Smooth muscle cell (in vitro differentiated cells): ENCODE data around the gene S100A7A. TPM values are rescaled to one million over a fixed set of nuclear protein-coding genes. Genes with fewer than 3 reads are reported as not detected.

Source experiments
- DNase-seq: peaks from one replicate; lab custom pipeline; 2025; ENCODE audit not compliant: unreplicated experiment; lab: John Stamatoyannopoulos, UW
- H2AFZ ChIP-seq: fragments of 200-600 bp; sonication (generic); 2 replicates; pipeline ENCODE4 v1.6.0; 2016; ENCODE audit warnings: antibody characterized with exemption, low read depth, mild to moderate bottlenecking
- H3F3A ChIP-seq: fragments of 200-600 bp; sonication (generic); 2 replicates; pipeline ENCODE4 v1.6.0; 2017; ENCODE audit warnings: antibody characterized with exemption, low read depth
- H3K27ac ChIP-seq: fragments of 200-600 bp; sonication (generic); 2 replicates; pipeline ENCODE4 v1.5.1; 2016; ENCODE audit warnings: low read depth, mild to moderate bottlenecking
- H3K27me3 ChIP-seq: fragments of 200-600 bp; sonication (generic); 2 replicates; pipeline ENCODE4 v1.6.1; 2016; ENCODE audit warnings: low read depth, mild to moderate bottlenecking
- H3K36me3 ChIP-seq: fragments of 200-600 bp; sonication (generic); 2 replicates; pipeline ENCODE4 v1.5.1; 2016; ENCODE audit warnings: low read depth
- H3K4me1 ChIP-seq: fragments of 200-600 bp; sonication (generic); 2 replicates; pipeline ENCODE4 v1.5.1; 2016; ENCODE audit warnings: low read depth
- H3K4me2 ChIP-seq: fragments of 200-600 bp; sonication (generic); 2 replicates; pipeline ENCODE4 v1.6.0; 2016; ENCODE audit warnings: mild to moderate bottlenecking
- H3K4me3 ChIP-seq: fragments of 200-600 bp; sonication (generic); 2 replicates; pipeline ENCODE4 v1.5.1; 2016; ENCODE audit warnings: mild to moderate bottlenecking
- H3K79me2 ChIP-seq: fragments of 200-600 bp; sonication (generic); 2 replicates; pipeline ENCODE4 v1.6.0; 2016; ENCODE audit warnings: low read depth, mild to moderate bottlenecking
- H3K9ac ChIP-seq: fragments of 200-600 bp; sonication (generic); 2 replicates; pipeline ENCODE4 v1.6.0; 2016; ENCODE audit warnings: low read depth
- H3K9me3 ChIP-seq: fragments of 200-600 bp; sonication (generic); replicated peaks from 2 replicates; pipeline ENCODE4 v1.5.1; 2016; ENCODE audit warnings: low read depth
- H4K20me1 ChIP-seq: fragments of 200-600 bp; sonication (generic); 2 replicates; pipeline ENCODE4 v1.6.0; 2016; ENCODE audit warnings: low read depth
- CTCF ChIP-seq: fragments of 200-600 bp; sonication (generic); IDR thresholded peaks from 2 replicates; pipeline ENCODE4 v1.5.1; 2017; ENCODE audit warnings: borderline replicate concordance, mild to moderate bottlenecking, antibody characterized with exemption; ENCODE audit not compliant: insufficient read depth, poor library complexity, severe bottlenecking
- WGBS: methylation state at CpG from one replicate; pipeline ENCODE4 v1.1.7; 2016; ENCODE audit warnings: low lambda C conversion rate; 5-methylcytosine and 5-hydroxymethylcytosine counted together
- polyA plus RNA-seq: library from polyadenylated mRNA; unstranded; fragments of >200 nt; fragmentation: Nextera tagmentation; extraction: Ambion mirVana; gene quantifications from 2 replicates; pipeline ENCODE4 v1.2.1, GENCODE V29; 2016
- small RNA-seq: library from RNA; depleted of rRNA; stranded (forward); fragments of <200 nt; gene quantifications from one replicate; pipeline ENCODE3, GENCODE V24; 2014
- total RNA-seq: library from RNA; depleted of rRNA; stranded (reverse); fragments of >200 nt; gene quantifications from 2 replicates; pipeline ENCODE4 v1.2.3, GENCODE V29; 2014

The S100A7A gene
- total and polyA plus RNA-seq, 2 experiments from 2014 or later, result not detected

- no peak overlapping the region for H3K4me2 ChIP-seq
- no peaks in the 10 kb centered on the region for H3K36me3 ChIP-seq
- no peak overlapping the region for H3K27ac ChIP-seq
- H3K9ac ChIP-seq, result no peak overlapping the region
- H3F3A ChIP-seq, result no peaks in the 10 kb centered on the region
- H3K9me3 ChIP-seq, result no peaks in the 10 kb centered on the region
- DNase-seq, result no peak
- H3K4me1 ChIP-seq, result no peaks in the 10 kb centered on the region
- TF ChIP-seq CTCF, result no peak
- no peaks in the 10 kb centered on the region for H3K79me2 ChIP-seq
- no peak overlapping the region for H3K4me3 ChIP-seq
- WGBS, result 67% methylated on average over 5 of the region's 5 CpGs
- no peaks in the 10 kb centered on the region for H4K20me1 ChIP-seq
- H3K27me3 ChIP-seq, result no peaks in the 10 kb centered on the region
- H2AFZ ChIP-seq, result no peak overlapping the region
Measured at GRCh38 chr1:153466908-153467307, 50.6 kb downstream of the S100A7A start.

GRCh38 chr1:153470707-153471106, 54.4 kb downstream of the S100A7A start:
- Histone ChIP-seq H2AFZ (no peak overlapping the region), H3K36me3 (no peaks in the 10 kb centered on the region), H4K20me1 (no peaks in the 10 kb centered on the region), H3K4me1 (no peaks in the 10 kb centered on the region), H3F3A (no peaks in the 10 kb centered on the region), H3K4me3 (no peak overlapping the region), H3K4me2 (no peak overlapping the region), H3K27me3 (no peaks in the 10 kb centered on the region), H3K79me2 (no peaks in the 10 kb centered on the region), H3K9ac (no peak overlapping the region), H3K9me3 (no peaks in the 10 kb centered on the region), H3K27ac (no peak overlapping the region)
- no peak for TF ChIP-seq CTCF
- no peak for DNase-seq

Small RNA genes within 50 kb of the gene (small RNA-seq; reads per million reads assigned to genes)
- not detected for gene S100A15A

Other genes starting within 250 kb of the S100A7A start
- gene LELP1, start 213.1 kb upstream of the S100A7A start, total RNA-seq, result not detected in 2 replicates
- not detected in 2 replicates for gene LELP1, start 213.1 kb upstream of the S100A7A start, polyA plus RNA-seq
- gene PRR9, start 198.9 kb upstream of the S100A7A start, total RNA-seq, result 7.4 and 9.0 TPM in 2 replicates
- gene PRR9, start 198.9 kb upstream of the S100A7A start, polyA plus RNA-seq, result 1.0 and 3.0 TPM in 2 replicates
- gene LORICRIN, start 156.8 kb upstream of the S100A7A start, total RNA-seq, result not detected in 2 replicates
- not detected in 2 replicates for gene LORICRIN, start 156.8 kb upstream of the S100A7A start, polyA plus RNA-seq
- not detected in 2 replicates for gene PGLYRP3, start 103.6 kb upstream of the S100A7A start, total RNA-seq
- gene PGLYRP3, start 103.6 kb upstream of the S100A7A start, polyA plus RNA-seq, result 0.31 TPM in 1 of 2 replicates, not detected in the other
- 0.54 and 1.1 TPM in 2 replicates for gene PGLYRP4, start 67.7 kb upstream of the S100A7A start, total RNA-seq
- gene PGLYRP4, start 67.7 kb upstream of the S100A7A start, polyA plus RNA-seq, result 0.43 and 0.64 TPM in 2 replicates
- 125 and 197 TPM in 2 replicates for gene S100A9, start 58.7 kb upstream of the S100A7A start, total RNA-seq
- gene S100A9, start 58.7 kb upstream of the S100A7A start, polyA plus RNA-seq, result 39.8 and 81.9 TPM in 2 replicates
- gene S100A12, start 40.9 kb upstream of the S100A7A start, total RNA-seq, result not detected in 2 replicates
- gene S100A12, start 40.9 kb upstream of the S100A7A start, polyA plus RNA-seq, result not detected in 2 replicates
- not detected in 2 replicates for gene S100A8, start 25.4 kb upstream of the S100A7A start, total RNA-seq
- gene S100A8, start 25.4 kb upstream of the S100A7A start, polyA plus RNA-seq, result 0.79 TPM in 1 of 2 replicates, not detected in the other
- not detected in 2 replicates for gene S100A7, start 44.1 kb downstream of the S100A7A start, total RNA-seq
- not detected in 2 replicates for gene S100A7, start 44.1 kb downstream of the S100A7A start, polyA plus RNA-seq
- gene S100A6, start 119.5 kb downstream of the S100A7A start, total RNA-seq, result 410 and 499 TPM in 2 replicates
- 1,358 and 1,471 TPM in 2 replicates for gene S100A6, start 119.5 kb downstream of the S100A7A start, polyA plus RNA-seq
- 1.6 and 5.7 TPM in 2 replicates for gene S100A5, start 124.4 kb downstream of the S100A7A start, total RNA-seq
- gene S100A5, start 124.4 kb downstream of the S100A7A start, polyA plus RNA-seq, result 4.8 and 6.2 TPM in 2 replicates
- gene S100A4, start 129.3 kb downstream of the S100A7A start, total RNA-seq, result 1,139 and 1,222 TPM in 2 replicates
- 1,491 and 1,802 TPM in 2 replicates for gene S100A4, start 129.3 kb downstream of the S100A7A start, polyA plus RNA-seq
- gene S100A3, start 132.7 kb downstream of the S100A7A start, total RNA-seq, result 11.2 and 13.9 TPM in 2 replicates
- gene S100A3, start 132.7 kb downstream of the S100A7A start, polyA plus RNA-seq, result 18.0 and 19.8 TPM in 2 replicates
- gene S100A2, start 149.3 kb downstream of the S100A7A start, total RNA-seq, result 2.3 and 7.3 TPM in 2 replicates
- 16.6 and 20.4 TPM in 2 replicates for gene S100A2, start 149.3 kb downstream of the S100A7A start, polyA plus RNA-seq
- 198 and 238 TPM in 2 replicates for gene S100A16, start 196.6 kb downstream of the S100A7A start, total RNA-seq
- 302 and 358 TPM in 2 replicates for gene S100A16, start 196.6 kb downstream of the S100A7A start, polyA plus RNA-seq
- gene S100A14, start 199.8 kb downstream of the S100A7A start, total RNA-seq, result 20.1 and 25.1 TPM in 2 replicates
- 11.0 and 32.7 TPM in 2 replicates for gene S100A14, start 199.8 kb downstream of the S100A7A start, polyA plus RNA-seq
- gene S100A13, start 211.0 kb downstream of the S100A7A start, total RNA-seq, result 150 and 158 TPM in 2 replicates
- 474 and 498 TPM in 2 replicates for gene S100A13, start 211.0 kb downstream of the S100A7A start, polyA plus RNA-seq
- 8.3 TPM in 1 of 2 replicates, not detected in the other for gene S100A1, start 211.9 kb downstream of the S100A7A start, total RNA-seq
- gene S100A1, start 211.9 kb downstream of the S100A7A start, polyA plus RNA-seq, result 0.46 and 1.0 TPM in 2 replicates
- gene CHTOP, start 217.5 kb downstream of the S100A7A start, total RNA-seq, result 47.8 and 48.1 TPM in 2 replicates
- 49.7 and 50.2 TPM in 2 replicates for gene CHTOP, start 217.5 kb downstream of the S100A7A start, polyA plus RNA-seq
- gene SNAPIN, start 242.2 kb downstream of the S100A7A start, total RNA-seq, result 37.6 and 65.5 TPM in 2 replicates
- 48.1 and 52.0 TPM in 2 replicates for gene SNAPIN, start 242.2 kb downstream of the S100A7A start, polyA plus RNA-seq